ENCODE data around the gene AGBL4.

DNA sequence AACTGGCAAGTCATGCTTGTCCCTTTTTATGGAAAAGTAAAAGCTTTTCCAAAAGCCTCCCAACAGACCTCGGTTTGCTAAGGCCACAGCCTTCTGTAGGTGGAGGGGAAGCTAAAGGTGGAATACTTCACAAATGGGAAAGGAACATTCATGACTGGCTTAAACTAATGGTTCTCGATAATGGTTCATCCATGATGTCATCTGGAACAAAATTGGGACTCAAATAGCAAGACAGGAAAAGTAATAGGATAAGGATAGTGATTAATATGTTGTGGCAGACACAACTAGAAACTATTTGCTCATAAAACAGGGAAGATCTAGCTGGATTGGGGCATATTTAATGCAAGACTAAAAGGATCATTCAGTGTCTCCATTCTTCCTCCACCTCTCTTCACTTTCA, 1535.0 kb downstream of the AGBL4 start:
- TF ChIP-seq REST (IDR thresholded peaks at IDR 0.05; ENCODE audit: insufficient read depth in 1 of 2, low read depth in 2 of 2, low read length in 2 of 2) = no peak
- no peak for TF ChIP-seq POLR2AphosphoS5 (IDR thresholded peaks at IDR 0.05; ENCODE audit: low read depth, low read length)
